AG20443 (cell line): ENCODE results near the gene NBEAL1.
"Not testable (repeated sequence)": the region's sequence is repeated elsewhere in the genome, so short reads cannot be mapped to it uniquely, and the experiment has no call there.

Source experiments
- DNase-seq: peaks from one replicate; pipeline ENCODE4 v3.0.0; 2012; ENCODE audit warnings: low spot score, mixed read lengths

Gene NBEAL1

GRCh38 chr2:203039211-203039610 lies 24.5 kb downstream of the NBEAL1 start:
- DNase-seq: not testable (repeated sequence)

GRCh38 chr2:203040966-203041521 lies 26.4 kb downstream of the NBEAL1 start:
- DNase-seq: no peak

- DNase-seq: no peak
Observed at GRCh38 chr2:203042178-203042577, 27.5 kb downstream of the NBEAL1 start.

GRCh38 chr2:203043226-203043625 lies 28.6 kb downstream of the NBEAL1 start:
- DNase-seq: no peak

- DNase-seq: no peak
Observed at GRCh38 chr2:203045867-203046266, 31.2 kb downstream of the NBEAL1 start.

GRCh38 chr2:203052539-203052938 lies 37.9 kb downstream of the NBEAL1 start:
- no peak for DNase-seq

GRCh38 chr2:203059567-203060240 lies 45.0 kb downstream of the NBEAL1 start:
- DNase-seq: no peak

- no peak for DNase-seq
Observed at GRCh38 chr2:203061346-203061745, 46.7 kb downstream of the NBEAL1 start.

DNA sequence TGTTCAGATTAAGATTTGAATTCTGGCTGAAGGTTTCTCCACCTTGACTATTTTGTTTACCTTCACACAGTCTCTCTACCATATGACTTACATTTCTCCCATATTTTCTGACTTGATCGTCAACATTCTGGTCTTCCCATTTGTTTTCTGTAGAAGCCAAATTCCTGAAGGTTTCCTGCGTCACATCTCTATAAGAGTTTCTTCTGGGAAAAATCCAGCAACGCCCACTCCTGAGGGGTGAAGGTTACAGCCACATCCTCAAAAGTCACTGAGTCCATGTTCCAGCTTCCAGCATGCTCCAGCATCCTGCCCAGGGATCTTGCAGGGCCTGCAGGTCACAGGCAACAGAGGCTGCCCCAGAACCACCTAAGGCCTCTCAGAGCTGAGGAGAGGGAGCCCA lies 47.5 kb downstream of the NBEAL1 start:
- no peak for DNase-seq

GRCh38 chr2:203066519-203067091 lies 51.9 kb downstream of the NBEAL1 start:
- not testable (repeated sequence) for DNase-seq

GRCh38 chr2:203070701-203071100 lies 56.0 kb downstream of the NBEAL1 start:
- no peak for DNase-seq

DNA sequence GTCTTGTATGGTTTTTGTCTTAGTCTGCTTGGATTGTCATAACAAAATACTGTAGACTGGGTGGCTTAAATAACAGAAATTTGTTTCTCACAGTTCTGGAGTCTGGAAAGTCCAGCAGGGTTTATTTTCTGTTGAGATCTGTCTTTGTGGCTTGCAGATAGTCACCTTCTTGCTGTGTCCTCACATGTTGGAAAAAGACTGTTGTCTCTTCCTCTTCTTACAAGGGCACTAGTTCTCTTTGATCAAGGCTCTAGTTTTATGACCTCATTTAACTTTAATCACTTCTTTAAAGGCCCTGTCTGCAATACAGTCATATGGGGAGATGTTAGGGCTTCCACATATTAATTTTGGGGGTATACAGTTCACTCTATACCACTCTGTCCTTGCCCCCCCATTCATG lies 56.5 kb downstream of the NBEAL1 start:
- DNase-seq: no peak

DNA sequence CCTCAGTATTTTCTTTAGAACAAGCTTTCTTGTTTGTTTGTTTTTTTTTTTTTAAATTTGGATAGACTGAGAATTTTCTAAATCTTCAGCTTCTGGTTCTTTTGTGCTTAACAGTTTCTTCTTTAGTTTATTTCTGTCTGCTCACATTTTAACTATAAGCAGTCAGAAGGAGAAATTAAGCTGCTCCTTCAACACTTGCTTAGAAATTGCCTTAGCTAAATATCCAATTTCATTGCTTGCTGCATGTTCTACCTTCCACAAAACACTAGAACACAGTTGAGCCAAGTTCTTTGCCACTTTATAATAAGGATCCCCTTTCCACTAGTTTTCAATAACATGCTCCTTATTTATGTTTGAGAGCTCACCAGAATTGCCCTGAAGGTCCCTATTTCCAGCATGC lies 57.7 kb downstream of the NBEAL1 start:
- DNase-seq: no peak

- peak; percentile 15 for DNase-seq
Observed at GRCh38 chr2:203077451-203077850, 62.8 kb downstream of the NBEAL1 start.

DNA sequence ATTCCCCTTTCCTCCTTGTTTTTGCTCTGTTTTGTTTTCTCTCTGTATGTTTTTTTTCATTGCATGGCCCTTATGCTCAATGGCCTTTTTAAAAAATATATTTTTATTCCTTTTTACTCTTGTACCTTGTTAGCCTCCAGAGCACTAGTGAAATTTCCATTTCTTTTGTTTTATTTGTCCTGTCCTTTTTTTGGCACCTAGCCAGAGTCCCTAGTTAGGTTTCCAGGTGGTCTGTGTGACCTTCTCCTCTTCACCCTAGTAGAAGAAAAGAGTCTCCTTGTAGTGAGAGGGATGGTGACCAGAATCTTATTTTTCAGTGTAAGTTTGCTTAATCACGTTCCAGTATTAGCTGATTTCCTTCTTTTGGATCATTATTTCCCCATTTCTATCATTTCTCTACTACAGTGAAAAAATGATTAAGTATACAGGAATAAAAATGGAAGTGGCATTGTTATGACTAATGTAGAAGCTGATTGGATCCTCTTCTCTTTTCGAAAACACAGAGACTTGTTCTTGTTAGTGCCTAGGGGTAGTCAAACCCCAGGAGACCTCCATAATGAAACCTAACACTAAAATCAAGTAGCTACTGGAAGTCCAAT lies 65.9 kb downstream of the NBEAL1 start:
- DNase-seq: no peak

- no peak for DNase-seq
Observed at GRCh38 chr2:203083328-203083727, 68.7 kb downstream of the NBEAL1 start.

DNA sequence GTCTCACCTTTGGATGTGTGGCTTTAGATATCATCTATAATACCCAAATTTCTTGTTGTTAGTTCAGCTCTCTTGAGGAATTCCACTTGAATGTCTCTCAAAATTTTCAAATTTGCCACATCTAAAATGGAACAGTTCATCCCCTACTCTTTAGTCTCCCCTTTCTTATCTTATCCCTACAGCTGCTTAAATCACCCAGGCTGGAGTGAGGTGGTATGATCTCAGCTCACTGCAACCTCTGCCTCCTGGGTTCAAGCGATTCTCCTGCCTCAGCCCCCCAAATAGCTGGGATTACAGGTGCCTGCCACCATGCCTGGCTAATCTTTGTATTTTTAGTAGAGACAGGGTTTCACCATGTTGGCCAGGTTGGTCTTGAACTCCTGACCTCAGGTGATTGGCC lies 71.7 kb downstream of the NBEAL1 start:
- not testable (repeated sequence) for DNase-seq

- not testable (repeated sequence) for DNase-seq
Observed at GRCh38 chr2:203090721-203091120, 76.0 kb downstream of the NBEAL1 start.

GRCh38 chr2:203097735-203098134 lies 83.1 kb downstream of the NBEAL1 start:
- DNase-seq: no peak

- DNase-seq: not testable (repeated sequence)
Observed at GRCh38 chr2:203102357-203102756, 87.7 kb downstream of the NBEAL1 start.

DNA sequence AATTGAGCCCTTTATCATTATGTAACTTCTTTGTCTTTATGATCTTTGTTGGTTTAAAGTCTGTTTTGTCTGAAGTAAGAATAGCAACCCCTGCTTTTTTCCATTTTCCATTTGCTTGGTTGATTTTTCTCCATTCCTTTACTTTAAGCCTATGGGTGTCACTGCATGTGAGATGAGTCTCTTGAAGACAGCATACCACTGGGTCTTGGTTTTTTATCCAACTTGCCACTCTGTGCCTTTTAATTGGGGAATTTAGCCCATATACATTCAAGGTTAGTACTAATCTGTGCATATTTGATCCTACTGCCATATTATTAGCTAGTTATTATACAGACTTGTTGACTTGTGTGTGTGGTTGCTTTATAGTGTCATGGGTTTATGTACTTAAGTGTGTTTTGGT lies 89.6 kb downstream of the NBEAL1 start:
- no peak for DNase-seq

- DNase-seq: no peak
Observed at GRCh38 chr2:203105996-203106395, 91.3 kb downstream of the NBEAL1 start.

- not testable (repeated sequence) for DNase-seq
Observed at GRCh38 chr2:203110496-203110895, 95.8 kb downstream of the NBEAL1 start.
